Fibroblast of villous mesenchyme (primary cell): ENCODE results near the gene FTO. TPM values are rescaled to one million over a fixed set of nuclear protein-coding genes. Genes with fewer than 3 reads are reported as not detected.

Experiments
- DNase-seq: peaks from one replicate; pipeline ENCODE4 v3.0.0-alpha.2; 2010; ENCODE audit warnings: low read depth
- H3K4me3 ChIP-seq: 2 replicates; pipeline ENCODE4 v1.5.1; 2011; ENCODE audit warnings: low read depth, mild to moderate bottlenecking, low read length
- total RNA-seq: library from RNA; depleted of rRNA; stranded (reverse); fragments of >200 nt; gene quantifications from 2 replicates; pipeline ENCODE4 v1.2.3, GENCODE V29; 2012
- TF ChIP-seq, protein P1 (sequence below): IDR thresholded peaks from 2 replicates; pipeline ENCODE4 v1.5.1; 2012; ENCODE audit warnings: low read depth, mild to moderate bottlenecking, low read length; ENCODE audit not compliant: insufficient read depth

The FTO gene
- total RNA-seq, 1 donor: 157 TPM

DNA sequence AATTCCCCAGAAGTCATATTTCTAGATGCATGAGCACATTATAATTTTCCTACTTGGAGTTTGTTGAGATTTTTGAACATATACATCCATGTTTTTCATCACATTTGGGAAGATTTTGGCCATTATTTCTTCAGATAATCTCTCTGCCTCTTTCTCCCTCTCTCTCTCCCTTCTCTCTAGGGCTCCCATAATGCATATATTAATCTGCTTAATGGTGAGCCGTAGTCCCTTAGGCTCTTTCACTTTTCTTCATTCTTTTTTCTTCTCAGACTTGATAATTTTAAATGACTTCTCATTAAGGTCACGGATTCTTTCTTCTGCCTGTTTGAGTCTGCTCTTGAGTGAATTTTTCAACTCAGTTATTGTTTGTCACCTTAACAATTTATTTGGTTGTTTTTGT is 481.1 kb downstream of the FTO start:
- no peak overlapping the region for H3K4me3 ChIP-seq
- TF ChIP-seq, protein P1, sequence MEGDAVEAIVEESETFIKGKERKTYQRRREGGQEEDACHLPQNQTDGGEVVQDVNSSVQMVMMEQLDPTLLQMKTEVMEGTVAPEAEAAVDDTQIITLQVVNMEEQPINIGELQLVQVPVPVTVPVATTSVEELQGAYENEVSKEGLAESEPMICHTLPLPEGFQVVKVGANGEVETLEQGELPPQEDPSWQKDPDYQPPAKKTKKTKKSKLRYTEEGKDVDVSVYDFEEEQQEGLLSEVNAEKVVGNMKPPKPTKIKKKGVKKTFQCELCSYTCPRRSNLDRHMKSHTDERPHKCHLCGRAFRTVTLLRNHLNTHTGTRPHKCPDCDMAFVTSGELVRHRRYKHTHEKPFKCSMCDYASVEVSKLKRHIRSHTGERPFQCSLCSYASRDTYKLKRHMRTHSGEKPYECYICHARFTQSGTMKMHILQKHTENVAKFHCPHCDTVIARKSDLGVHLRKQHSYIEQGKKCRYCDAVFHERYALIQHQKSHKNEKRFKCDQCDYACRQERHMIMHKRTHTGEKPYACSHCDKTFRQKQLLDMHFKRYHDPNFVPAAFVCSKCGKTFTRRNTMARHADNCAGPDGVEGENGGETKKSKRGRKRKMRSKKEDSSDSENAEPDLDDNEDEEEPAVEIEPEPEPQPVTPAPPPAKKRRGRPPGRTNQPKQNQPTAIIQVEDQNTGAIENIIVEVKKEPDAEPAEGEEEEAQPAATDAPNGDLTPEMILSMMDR: no peak
- DNase-seq: no peak

DNA sequence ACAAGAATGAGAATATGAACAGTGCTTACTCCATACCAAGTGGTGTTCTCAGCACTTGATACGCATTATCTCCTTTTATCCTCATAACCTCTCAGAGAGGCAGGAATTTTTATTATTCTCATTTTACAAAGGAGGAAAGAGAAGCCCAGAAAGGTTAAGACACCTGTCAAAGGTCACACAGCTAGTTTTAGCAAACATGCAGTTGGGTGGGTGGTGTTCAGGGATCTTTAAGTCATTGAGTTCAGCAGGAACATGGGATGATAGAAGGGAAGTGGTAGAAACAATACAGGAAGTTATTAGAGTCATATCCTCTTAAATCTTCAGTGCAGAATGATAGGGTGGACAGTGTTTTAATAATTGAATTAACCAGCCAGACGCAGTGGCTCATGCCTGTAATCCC is 487.2 kb downstream of the FTO start:
- no peak for DNase-seq
- no peak overlapping the region for H3K4me3 ChIP-seq
- TF ChIP-seq, protein P1: no peak

DNA sequence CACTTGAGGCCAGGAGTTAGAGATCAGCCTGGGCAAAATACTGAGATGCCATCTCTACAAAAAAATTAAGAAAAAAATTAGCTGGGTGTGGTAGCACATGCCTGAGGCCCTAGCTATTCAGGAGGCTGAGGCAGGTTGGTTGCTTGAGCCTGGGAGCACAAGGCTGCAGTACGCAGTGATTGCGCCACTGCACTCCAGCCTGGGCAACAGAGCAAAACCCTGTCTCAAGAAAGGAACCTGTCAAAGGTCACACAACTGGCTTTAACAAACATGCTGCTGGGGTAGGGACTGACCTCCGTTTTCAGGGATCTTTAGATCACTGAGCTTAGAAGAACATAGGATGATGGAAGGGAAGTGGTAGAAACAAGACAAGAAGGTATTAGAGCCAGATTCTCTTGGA is 487.6 kb downstream of the FTO start:
- H3K4me3 ChIP-seq: no peak overlapping the region
- TF ChIP-seq, protein P1: no peak
- no peak for DNase-seq

DNA sequence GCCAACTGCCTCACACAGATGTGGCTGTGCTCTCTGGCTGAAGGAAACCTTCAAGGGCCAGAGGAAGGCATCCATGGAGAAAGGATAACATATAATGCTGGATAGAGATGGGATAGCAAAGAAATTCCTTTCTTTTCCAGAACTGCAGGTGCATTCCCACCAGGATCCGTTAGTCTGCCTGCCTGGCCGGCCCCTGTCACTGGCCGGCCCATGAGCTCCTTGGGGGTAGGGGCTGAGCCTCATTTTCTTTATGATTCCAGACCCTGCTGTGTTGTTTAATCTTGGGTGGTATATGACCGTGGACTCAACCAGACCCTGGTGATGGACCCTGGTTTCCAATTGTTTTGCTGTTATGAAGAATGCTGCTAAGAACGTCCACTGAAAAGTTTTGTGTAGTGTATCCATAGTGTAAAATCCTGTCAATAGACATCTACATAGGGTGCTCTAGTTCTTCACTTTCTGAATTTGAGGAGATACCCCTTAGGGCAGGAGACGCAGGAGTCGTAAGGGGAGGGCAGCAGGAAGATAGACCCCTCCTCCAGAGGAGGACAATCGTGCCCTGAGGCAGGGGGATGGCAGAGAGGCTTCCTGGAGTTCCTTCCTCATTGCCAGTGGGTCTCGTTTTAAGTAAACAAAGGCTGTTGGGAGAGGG is 489.2 kb downstream of the FTO start:
- DNase-seq: no peak

DNA sequence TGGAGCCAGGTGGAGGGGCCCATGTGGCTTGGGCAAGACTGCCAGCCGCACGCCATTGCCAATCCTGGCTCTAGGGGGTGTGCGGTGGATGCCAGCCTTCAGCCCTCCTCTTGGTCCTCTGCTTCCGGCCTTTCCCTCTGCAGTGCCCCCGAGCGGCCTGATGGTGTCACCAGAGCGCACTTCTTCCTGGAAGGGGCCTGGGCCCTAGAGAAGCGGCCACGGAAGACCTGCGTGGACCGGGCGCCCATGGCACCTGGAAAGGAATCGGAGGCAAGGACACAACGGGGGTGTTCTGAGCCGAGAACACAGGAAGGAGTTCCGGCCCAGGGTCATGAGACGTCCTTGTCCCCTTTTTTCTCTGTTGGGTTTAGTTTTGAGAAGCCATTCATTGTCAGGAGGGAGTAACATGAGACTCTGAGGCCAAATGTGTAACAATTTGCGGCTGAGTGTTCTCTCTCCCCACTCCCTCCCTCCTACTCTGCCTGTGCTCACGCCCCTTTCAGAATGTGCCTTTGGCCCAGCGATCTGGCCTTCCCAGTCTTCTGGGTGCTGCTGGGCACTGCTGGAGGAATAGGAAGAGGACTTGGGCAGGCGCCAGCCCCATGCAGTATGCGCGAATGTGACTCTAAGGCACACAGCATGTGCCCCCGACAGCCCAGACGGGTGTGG is 489.8 kb downstream of the FTO start:
- peak overlapping the region; percentile 29 for H3K4me3 ChIP-seq
- TF ChIP-seq, protein P1: peak; percentile 92
- peak; percentile 62 for DNase-seq

More for the DNA sequence above, 489.2 kb downstream of the FTO start:
- TF ChIP-seq, protein P1: no peak
- H3K4me3 ChIP-seq: no peak overlapping the region

DNA sequence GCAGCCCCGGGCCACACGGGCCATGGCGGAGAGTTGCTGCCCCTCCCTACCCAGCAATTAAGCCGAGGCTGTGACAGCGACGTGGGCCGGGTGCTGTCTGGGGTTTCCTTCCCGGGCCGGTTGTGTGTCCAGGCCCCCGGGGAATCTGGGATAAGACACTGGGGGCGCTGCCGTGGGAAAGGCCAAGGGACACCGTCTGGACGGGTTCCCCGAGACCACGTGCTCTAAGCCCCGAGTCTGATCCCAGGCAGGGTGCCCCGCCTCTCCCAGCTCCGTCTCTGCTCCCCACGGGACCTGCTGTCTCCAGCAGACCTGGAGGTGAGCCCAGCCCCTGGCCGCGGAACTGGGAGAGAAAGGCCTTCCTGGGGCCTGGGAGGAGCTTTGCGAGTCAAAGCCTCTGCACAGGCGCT is 490.4 kb downstream of the FTO start:
- TF ChIP-seq, protein P1: no peak
- DNase-seq: peak; percentile 6
- no peak overlapping the region for H3K4me3 ChIP-seq
